ENCODE results near the gene STK39. TPM values are rescaled to one million over a fixed set of nuclear protein-coding genes. Genes with fewer than 3 reads are reported as not detected.

STK39 gene
- polyA plus RNA-seq, 1 donor from 2014 or later: 9.5 TPM

DNA sequence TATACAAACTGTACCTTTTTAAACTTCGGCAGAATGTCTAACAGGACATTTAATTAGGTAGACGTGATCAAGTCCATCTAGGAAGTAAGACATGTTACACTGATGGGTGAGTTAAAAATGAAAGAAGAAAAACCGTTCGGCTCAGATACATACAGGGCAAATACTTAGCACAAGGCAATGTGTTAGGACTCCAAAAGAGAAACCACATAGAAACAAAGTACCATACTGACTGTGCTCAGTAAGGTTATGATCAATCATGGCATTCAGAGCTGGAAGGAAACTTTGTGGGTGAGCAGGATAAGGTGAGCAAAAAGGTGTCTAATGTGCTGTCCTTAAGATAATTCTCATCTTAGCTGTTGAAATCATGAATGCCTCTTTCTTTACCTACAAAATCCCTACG is 211.9 kb downstream of the STK39 start:
- no peak for TF ChIP-seq EP300 (conservative IDR thresholded peaks at IDR 0.05; ENCODE audit: poor library complexity, severe bottlenecking)
- H3K9me2 ChIP-seq (ENCODE audit: insufficient read depth, low read length): no peaks in the 10 kb centered on the region
- H2AFZ ChIP-seq (ENCODE audit: low read depth, low read length): no peak overlapping the region
- H3K27ac ChIP-seq (ENCODE audit: low read length): no peak overlapping the region
- no peaks in the 10 kb centered on the region for H3K27me3 ChIP-seq (ENCODE audit: insufficient read depth, low read depth, low read length)
- no peaks in the 10 kb centered on the region for H3K36me3 ChIP-seq (ENCODE audit: insufficient read depth, low read length)
- no peaks in the 10 kb centered on the region for H3K79me2 ChIP-seq (replicated peaks; ENCODE audit: insufficient read depth, low read length)
- H4K20me1 ChIP-seq (ENCODE audit: insufficient read depth): no peaks in the 10 kb centered on the region
- no peak overlapping the region for H3K9ac ChIP-seq (ENCODE audit: low read length)
- no peak overlapping the region for H3K4me2 ChIP-seq (ENCODE audit: low read length)
- no peaks in the 10 kb centered on the region for H3F3A ChIP-seq (ENCODE audit: insufficient read depth, low read length, poor library complexity, severe bottlenecking)
- no peaks in the 10 kb centered on the region for H3K9me3 ChIP-seq (ENCODE audit: low read length)
- no peak overlapping the region for H3K4me3 ChIP-seq (ENCODE audit: low read length)

DNA sequence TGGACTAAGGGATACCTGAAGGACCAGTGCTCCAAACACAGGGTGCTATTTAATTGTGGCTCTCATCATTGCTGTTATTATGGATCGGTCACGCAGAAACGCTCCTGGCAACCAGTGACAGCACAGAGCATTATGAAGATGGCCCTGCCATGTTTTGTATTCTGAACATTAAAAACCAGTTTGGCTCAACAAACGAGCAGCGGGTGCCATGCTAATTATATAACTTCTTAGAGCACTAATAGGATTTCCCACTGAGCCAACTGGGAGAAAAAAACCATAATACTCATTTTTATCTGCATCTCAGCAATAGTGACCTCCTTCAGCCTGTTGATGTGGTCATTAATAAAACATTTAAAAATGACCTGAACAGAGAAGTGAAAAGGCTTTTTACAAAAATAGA is 212.8 kb downstream of the STK39 start:
- H2AFZ ChIP-seq (ENCODE audit: low read depth, low read length): no peak overlapping the region
- no peak overlapping the region for H3K4me3 ChIP-seq (ENCODE audit: low read length)
- no peaks in the 10 kb centered on the region for H3K36me3 ChIP-seq (ENCODE audit: insufficient read depth, low read length)
- no peak overlapping the region for H3K9ac ChIP-seq (ENCODE audit: low read length)
- no peaks in the 10 kb centered on the region for H3K79me2 ChIP-seq (replicated peaks; ENCODE audit: insufficient read depth, low read length)
- H3K27ac ChIP-seq (ENCODE audit: low read length): no peak overlapping the region
- TF ChIP-seq MXI1 (conservative IDR thresholded peaks at IDR 0.05; ENCODE audit: poor library complexity, severe bottlenecking) (no peak), TAF1 (IDR thresholded peaks at IDR 0.05; ENCODE audit: low read depth) (no peak), EP300 (conservative IDR thresholded peaks at IDR 0.05; ENCODE audit: poor library complexity, severe bottlenecking) (no peak), RAD21 (conservative IDR thresholded peaks at IDR 0.05) (no peak), EZH2 (IDR thresholded peaks at IDR 0.05; ENCODE audit: borderline replicate concordance, insufficient read depth, low read length, poor library complexity, severe bottlenecking) (no peak), POLR2AphosphoS5 (IDR thresholded peaks at IDR 0.05) (no peak), SMC3 (conservative IDR thresholded peaks at IDR 0.05; ENCODE audit: poor library complexity) (no peak)
- TF ChIP-seq, protein P1, sequence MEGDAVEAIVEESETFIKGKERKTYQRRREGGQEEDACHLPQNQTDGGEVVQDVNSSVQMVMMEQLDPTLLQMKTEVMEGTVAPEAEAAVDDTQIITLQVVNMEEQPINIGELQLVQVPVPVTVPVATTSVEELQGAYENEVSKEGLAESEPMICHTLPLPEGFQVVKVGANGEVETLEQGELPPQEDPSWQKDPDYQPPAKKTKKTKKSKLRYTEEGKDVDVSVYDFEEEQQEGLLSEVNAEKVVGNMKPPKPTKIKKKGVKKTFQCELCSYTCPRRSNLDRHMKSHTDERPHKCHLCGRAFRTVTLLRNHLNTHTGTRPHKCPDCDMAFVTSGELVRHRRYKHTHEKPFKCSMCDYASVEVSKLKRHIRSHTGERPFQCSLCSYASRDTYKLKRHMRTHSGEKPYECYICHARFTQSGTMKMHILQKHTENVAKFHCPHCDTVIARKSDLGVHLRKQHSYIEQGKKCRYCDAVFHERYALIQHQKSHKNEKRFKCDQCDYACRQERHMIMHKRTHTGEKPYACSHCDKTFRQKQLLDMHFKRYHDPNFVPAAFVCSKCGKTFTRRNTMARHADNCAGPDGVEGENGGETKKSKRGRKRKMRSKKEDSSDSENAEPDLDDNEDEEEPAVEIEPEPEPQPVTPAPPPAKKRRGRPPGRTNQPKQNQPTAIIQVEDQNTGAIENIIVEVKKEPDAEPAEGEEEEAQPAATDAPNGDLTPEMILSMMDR (IDR thresholded peaks at IDR 0.05; ENCODE audit: poor library complexity, severe bottlenecking): no peak
- TF ChIP-seq, protein P2, sequence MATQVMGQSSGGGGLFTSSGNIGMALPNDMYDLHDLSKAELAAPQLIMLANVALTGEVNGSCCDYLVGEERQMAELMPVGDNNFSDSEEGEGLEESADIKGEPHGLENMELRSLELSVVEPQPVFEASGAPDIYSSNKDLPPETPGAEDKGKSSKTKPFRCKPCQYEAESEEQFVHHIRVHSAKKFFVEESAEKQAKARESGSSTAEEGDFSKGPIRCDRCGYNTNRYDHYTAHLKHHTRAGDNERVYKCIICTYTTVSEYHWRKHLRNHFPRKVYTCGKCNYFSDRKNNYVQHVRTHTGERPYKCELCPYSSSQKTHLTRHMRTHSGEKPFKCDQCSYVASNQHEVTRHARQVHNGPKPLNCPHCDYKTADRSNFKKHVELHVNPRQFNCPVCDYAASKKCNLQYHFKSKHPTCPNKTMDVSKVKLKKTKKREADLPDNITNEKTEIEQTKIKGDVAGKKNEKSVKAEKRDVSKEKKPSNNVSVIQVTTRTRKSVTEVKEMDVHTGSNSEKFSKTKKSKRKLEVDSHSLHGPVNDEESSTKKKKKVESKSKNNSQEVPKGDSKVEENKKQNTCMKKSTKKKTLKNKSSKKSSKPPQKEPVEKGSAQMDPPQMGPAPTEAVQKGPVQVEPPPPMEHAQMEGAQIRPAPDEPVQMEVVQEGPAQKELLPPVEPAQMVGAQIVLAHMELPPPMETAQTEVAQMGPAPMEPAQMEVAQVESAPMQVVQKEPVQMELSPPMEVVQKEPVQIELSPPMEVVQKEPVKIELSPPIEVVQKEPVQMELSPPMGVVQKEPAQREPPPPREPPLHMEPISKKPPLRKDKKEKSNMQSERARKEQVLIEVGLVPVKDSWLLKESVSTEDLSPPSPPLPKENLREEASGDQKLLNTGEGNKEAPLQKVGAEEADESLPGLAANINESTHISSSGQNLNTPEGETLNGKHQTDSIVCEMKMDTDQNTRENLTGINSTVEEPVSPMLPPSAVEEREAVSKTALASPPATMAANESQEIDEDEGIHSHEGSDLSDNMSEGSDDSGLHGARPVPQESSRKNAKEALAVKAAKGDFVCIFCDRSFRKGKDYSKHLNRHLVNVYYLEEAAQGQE (IDR thresholded peaks at IDR 0.05; ENCODE audit: borderline replicate concordance): no peak
- no peaks in the 10 kb centered on the region for H3K9me3 ChIP-seq (ENCODE audit: low read length)
- H3K9me2 ChIP-seq (ENCODE audit: insufficient read depth, low read length): no peaks in the 10 kb centered on the region
- no peak overlapping the region for H3K4me2 ChIP-seq (ENCODE audit: low read length)
- H4K20me1 ChIP-seq (ENCODE audit: insufficient read depth): no peaks in the 10 kb centered on the region
- H3K27me3 ChIP-seq (ENCODE audit: insufficient read depth, low read depth, low read length): no peaks in the 10 kb centered on the region
- H3F3A ChIP-seq (ENCODE audit: insufficient read depth, low read length, poor library complexity, severe bottlenecking): no peaks in the 10 kb centered on the region

DNA sequence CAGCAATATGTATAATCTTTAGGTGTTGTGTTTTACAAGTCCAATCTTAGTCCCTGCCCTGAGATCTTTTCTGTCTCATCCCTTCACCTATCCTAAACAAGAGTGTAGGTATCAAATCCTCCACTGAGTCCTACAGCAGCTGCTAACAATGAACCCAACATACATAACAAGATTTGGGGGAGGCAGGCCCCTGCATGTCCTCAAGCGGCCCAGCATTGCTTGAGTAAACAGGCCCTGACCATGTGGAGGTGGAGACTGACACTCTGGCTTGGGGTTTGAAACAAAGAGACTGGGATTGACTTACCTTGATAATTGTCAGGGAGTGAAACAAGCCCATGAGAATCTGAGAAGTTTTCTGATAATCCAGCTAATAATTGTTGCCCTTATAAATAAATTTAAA is 213.4 kb downstream of the STK39 start:
- no peaks in the 10 kb centered on the region for H3K36me3 ChIP-seq (ENCODE audit: insufficient read depth, low read length)
- no peak overlapping the region for H3K4me2 ChIP-seq (ENCODE audit: low read length)
- no peak for TF ChIP-seq TAF1 (IDR thresholded peaks at IDR 0.05; ENCODE audit: low read depth)
- no peak for TF ChIP-seq SMC3 (conservative IDR thresholded peaks at IDR 0.05; ENCODE audit: poor library complexity)
- TF ChIP-seq, protein P2 (IDR thresholded peaks at IDR 0.05; ENCODE audit: borderline replicate concordance): no peak
- TF ChIP-seq, protein P1 (IDR thresholded peaks at IDR 0.05; ENCODE audit: poor library complexity, severe bottlenecking): no peak
- TF ChIP-seq EP300 (conservative IDR thresholded peaks at IDR 0.05; ENCODE audit: poor library complexity, severe bottlenecking): no peak
- TF ChIP-seq POLR2AphosphoS5 (IDR thresholded peaks at IDR 0.05): no peak
- TF ChIP-seq EZH2 (IDR thresholded peaks at IDR 0.05; ENCODE audit: borderline replicate concordance, insufficient read depth, low read length, poor library complexity, severe bottlenecking): no peak
- TF ChIP-seq MXI1 (conservative IDR thresholded peaks at IDR 0.05; ENCODE audit: poor library complexity, severe bottlenecking): no peak
- TF ChIP-seq RAD21 (conservative IDR thresholded peaks at IDR 0.05): no peak
- H3K79me2 ChIP-seq (replicated peaks; ENCODE audit: insufficient read depth, low read length): no peaks in the 10 kb centered on the region
- H2AFZ ChIP-seq (ENCODE audit: low read depth, low read length): no peak overlapping the region
- no peak overlapping the region for H3K27ac ChIP-seq (ENCODE audit: low read length)
- no peak overlapping the region for H3K9ac ChIP-seq (ENCODE audit: low read length)
- H4K20me1 ChIP-seq (ENCODE audit: insufficient read depth): no peaks in the 10 kb centered on the region
- H3F3A ChIP-seq (ENCODE audit: insufficient read depth, low read length, poor library complexity, severe bottlenecking): no peaks in the 10 kb centered on the region
- no peaks in the 10 kb centered on the region for H3K9me3 ChIP-seq (ENCODE audit: low read length)
- no peaks in the 10 kb centered on the region for H3K27me3 ChIP-seq (ENCODE audit: insufficient read depth, low read depth, low read length)
- no peaks in the 10 kb centered on the region for H3K9me2 ChIP-seq (ENCODE audit: insufficient read depth, low read length)
- no peak overlapping the region for H3K4me3 ChIP-seq (ENCODE audit: low read length)
